GM23248 (cell line): ENCODE results near the gene ST13.

Experiments
- EZH2 ChIP-seq: fragments of 200-600 bp; sonication (generic); IDR thresholded peaks from 2 replicates; pipeline ENCODE4 v1.6.1; 2018; ENCODE audit warnings: antibody characterized with exemption, mild to moderate bottlenecking; ENCODE audit not compliant: insufficient read depth, poor library complexity, severe bottlenecking
- EZH2phosphoT487 ChIP-seq: fragments of 200-600 bp; sonication (generic); IDR thresholded peaks from 2 replicates; pipeline ENCODE4 v1.6.1; 2018; ENCODE audit warnings: antibody characterized with exemption, moderate library complexity, mild to moderate bottlenecking, low read depth; ENCODE audit not compliant: insufficient read depth

- no peak for TF ChIP-seq EZH2
- no peak for TF ChIP-seq EZH2phosphoT487
Measured at GRCh38 chr22:40834619-40835018, 21.8 kb downstream of the ST13 start.
